A673 (cell line): ENCODE measurements around the gene SCIMP. TPM values are rescaled to one million over a fixed set of nuclear protein-coding genes. Genes with fewer than 3 reads are reported as not detected.

Source experiments
- BruUV-seq: library from RNA; stranded (reverse); fragments of 400-500 nt; replicated peaks from 2 replicates; lab custom pipeline; 2021; lab: Mats Ljungman, UMichigan
- CTCF ChIA-PET: fragments of 300-600 bp; sonication (Branson Sonifier 250); formaldehyde crosslinking; loops from one replicate; lab custom pipeline; 2022; ENCODE audit warnings: antibody characterized with exemption; lab: Charles Lee
- POLR2A ChIA-PET: fragments of 300-600 bp; sonication (Branson Sonifier 250); formaldehyde crosslinking; loops from one replicate; lab custom pipeline; 2022; ENCODE audit warnings: antibody characterized with exemption; ENCODE audit not compliant: low non-redundant PET; lab: Charles Lee
- DNase-seq: peaks from one replicate; pipeline ENCODE4 v3.0.0-alpha.2; 2015; ENCODE audit warnings: low spot score
- H3K27ac ChIP-seq: fragments of 200-600 bp; sonication (generic); 2 replicates; pipeline ENCODE4 v1.5.1; 2016; ENCODE audit warnings: mixed run types, low read depth, mild to moderate bottlenecking, mixed read lengths, antibody characterized with exemption, low read length; ENCODE audit not compliant: poor library complexity, severe bottlenecking
- H3K27me3 ChIP-seq: fragments of 200-600 bp; sonication (generic); replicated peaks from 2 replicates; pipeline ENCODE4 v1.6.1; 2017; ENCODE audit warnings: mixed run types, low read depth, mild to moderate bottlenecking, mixed read lengths, antibody characterized with exemption, low read length; ENCODE audit not compliant: insufficient read depth, poor library complexity
- H3K36me3 ChIP-seq: fragments of 200-600 bp; sonication (generic); 2 replicates; pipeline ENCODE4 v1.6.1; 2016; ENCODE audit warnings: mixed run types, mild to moderate bottlenecking, mixed read lengths, antibody characterized with exemption, low read length; ENCODE audit not compliant: insufficient read depth, poor library complexity, severe bottlenecking
- H3K4me1 ChIP-seq: fragments of 200-600 bp; sonication (generic); 2 replicates; pipeline ENCODE4 v1.6.1; 2017; ENCODE audit warnings: mixed run types, mild to moderate bottlenecking, mixed read lengths, antibody characterized with exemption, low read length; ENCODE audit not compliant: insufficient read depth, poor library complexity, severe bottlenecking
- H3K4me3 ChIP-seq: fragments of 200-600 bp; sonication (generic); 2 replicates; pipeline ENCODE4 v1.5.1; 2016; ENCODE audit warnings: low read depth, mixed run types, mild to moderate bottlenecking, mixed read lengths, low read length; ENCODE audit not compliant: poor library complexity, severe bottlenecking
- H3K9me3 ChIP-seq: fragments of 200-600 bp; sonication (generic); 2 replicates; pipeline ENCODE4 v1.6.1; 2016; ENCODE audit warnings: mixed run types, low read depth, mild to moderate bottlenecking, mixed read lengths, antibody characterized with exemption, low read length; ENCODE audit not compliant: poor library complexity, severe bottlenecking
- CTCF ChIP-seq: fragments of 300-800, 200-600 bp; sonication (generic); conservative IDR thresholded peaks from 2 replicates; pipeline ENCODE4 v1.5.1; 2017; ENCODE audit warnings: low read depth, mild to moderate bottlenecking, antibody characterized with exemption, low read length, moderate library complexity, mixed read lengths
- EZH2 ChIP-seq: fragments of 200-600 bp; sonication (generic); IDR thresholded peaks from 2 replicates; pipeline ENCODE4 v1.6.1; 2017; ENCODE audit warnings: borderline replicate concordance, low read depth, mild to moderate bottlenecking, mixed read lengths, antibody characterized with exemption, low read length; ENCODE audit not compliant: poor library complexity, severe bottlenecking
- intact Hi-C: fragments of 100-400 bp; cut with micrococcal nuclease; formaldehyde crosslinking; loops from one replicate; pipeline ENCODE4 v1.10.0; 2022; ENCODE audit not compliant: unreplicated experiment
- total RNA-seq: library from RNA; stranded (reverse); gene quantifications from 2 replicates; pipeline ENCODE4 v1.2.3, GENCODE V29; 2021

The SCIMP gene
- total RNA-seq, 1 experiment from 2014 or later = not detected

- no peaks in the 10 kb centered on the region for H3K4me1 ChIP-seq
- no peak for TF ChIP-seq CTCF
- TF ChIP-seq EZH2 = no peak
- H3K27ac ChIP-seq = no peak overlapping the region
- no peaks in the 10 kb centered on the region for H3K27me3 ChIP-seq
- no peaks in the 10 kb centered on the region for H3K36me3 ChIP-seq
- no TSS peak for BruUV-seq
- POLR2A ChIA-PET = no interaction called here
- H3K4me3 ChIP-seq = no peak overlapping the region
- no peaks in the 10 kb centered on the region for H3K9me3 ChIP-seq
- intact Hi-C loops = no loop called here
- CTCF ChIA-PET = no interaction called here
- no peak for DNase-seq
These were observed 23.9 kb downstream of the SCIMP start for GRCh38 chr17:5210614-5211252.

GRCh38 chr17:5210091-5210490, 24.6 kb downstream of the SCIMP start:
- TF ChIP-seq EZH2 = no peak
- TF ChIP-seq CTCF = no peak
- H3K27me3 ChIP-seq = no peaks in the 10 kb centered on the region
- H3K4me3 ChIP-seq = no peak overlapping the region
- H3K27ac ChIP-seq = no peak overlapping the region
- CTCF ChIA-PET = no interaction called here
- H3K4me1 ChIP-seq = no peaks in the 10 kb centered on the region
- H3K9me3 ChIP-seq = no peaks in the 10 kb centered on the region
- intact Hi-C loops = no loop called here
- H3K36me3 ChIP-seq = no peaks in the 10 kb centered on the region
- no TSS peak for BruUV-seq
- no peak for DNase-seq
- POLR2A ChIA-PET = no interaction called here

GRCh38 chr17:5209396-5209795, 25.3 kb downstream of the SCIMP start:
- no peaks in the 10 kb centered on the region for H3K9me3 ChIP-seq
- CTCF ChIA-PET = no interaction called here
- H3K4me3 ChIP-seq = no peak overlapping the region
- no peaks in the 10 kb centered on the region for H3K27me3 ChIP-seq
- no peak overlapping the region for H3K27ac ChIP-seq
- POLR2A ChIA-PET = no interaction called here
- BruUV-seq = no TSS peak
- intact Hi-C loops = no loop called here
- H3K4me1 ChIP-seq = no peaks in the 10 kb centered on the region
- no peak for DNase-seq
- TF ChIP-seq EZH2 (no peak), CTCF (no peak)
- H3K36me3 ChIP-seq = no peaks in the 10 kb centered on the region
